ENCODE data around the gene SLC22A1.

- TF ChIP-seq EP300 (IDR thresholded peaks at IDR 0.05; ENCODE audit: borderline replicate concordance in 1 of 2, low read depth in 1 of 2, low read length in 1 of 2), result no peak
- TF ChIP-seq CTCF (IDR thresholded peaks at IDR 0.05), result peak; percentile 78
- TF ChIP-seq NRF1 (IDR thresholded peaks at IDR 0.05; ENCODE audit: low read depth, low read length), result no peak
- TF ChIP-seq REST (IDR thresholded peaks at IDR 0.05; ENCODE audit: low read depth, low read length), result no peak
- TF ChIP-seq TAF1 (IDR thresholded peaks at IDR 0.05; ENCODE audit: borderline replicate concordance, low read depth, low read length), result no peak
- no peak for TF ChIP-seq YY1 (IDR thresholded peaks at IDR 0.05; ENCODE audit: low read depth)
- no peak for TF ChIP-seq PBX3 (IDR thresholded peaks at IDR 0.05)
- TF ChIP-seq FOXJ3 (CRISPR knock-in tag; IDR thresholded peaks at IDR 0.05), result no peak
- TF ChIP-seq USF2 (IDR thresholded peaks at IDR 0.05; ENCODE audit: borderline replicate concordance, low read depth, low read length), result no peak
- TF ChIP-seq MEF2A (IDR thresholded peaks at IDR 0.05; ENCODE audit: borderline replicate concordance, low read depth), result no peak
These were observed 16.6 kb downstream of the SLC22A1 start for GRCh38 chr6:160137989-160138835.
